HG02678 (cell line): ENCODE measurements around the gene DAG1.
A peak's percentile ranks its signal among the peaks of the same experiment; 100 is the strongest.
"Not testable (repeated sequence)": the region's sequence is repeated elsewhere in the genome, so short reads cannot be mapped to it uniquely, and the experiment has no call there.

Source experiments
- ATAC-seq: cut with Tn5 transposase; IDR thresholded peaks from one replicate; pipeline ENCODE4 v1.9.1; 2021; ENCODE audit warnings: mild to moderate bottlenecking, moderate library complexity; ENCODE audit not compliant: unreplicated experiment

DAG1 gene

GRCh38 chr3:49469037-49469935 is 781 bp upstream of the DAG1 start:
- ATAC-seq: no peak

- peak; percentile 20 for ATAC-seq
Observed at GRCh38 chr3:49470714-49471420, 800 bp downstream of the DAG1 start.

GRCh38 chr3:49471856-49472495 is 1.9 kb downstream of the DAG1 start:
- ATAC-seq: no peak

GRCh38 chr3:49476563-49476962 is 6.5 kb downstream of the DAG1 start:
- ATAC-seq: no peak

- ATAC-seq: no peak
Observed at GRCh38 chr3:49482766-49483165, 12.7 kb downstream of the DAG1 start.

- ATAC-seq: no peak
Observed at GRCh38 chr3:49484471-49484870, 14.4 kb downstream of the DAG1 start.

GRCh38 chr3:49489247-49489646 is 19.2 kb downstream of the DAG1 start:
- no peak for ATAC-seq

GRCh38 chr3:49492969-49493368 is 22.9 kb downstream of the DAG1 start:
- no peak for ATAC-seq

GRCh38 chr3:49493901-49494300 is 23.8 kb downstream of the DAG1 start:
- ATAC-seq: no peak

GRCh38 chr3:49495023-49495422 is 25.0 kb downstream of the DAG1 start:
- ATAC-seq: no peak

GRCh38 chr3:49496845-49497244 is 26.8 kb downstream of the DAG1 start:
- ATAC-seq: not testable (repeated sequence)

GRCh38 chr3:49497606-49498005 is 27.5 kb downstream of the DAG1 start:
- ATAC-seq: no peak

- no peak for ATAC-seq
Observed at GRCh38 chr3:49498239-49498638, 28.2 kb downstream of the DAG1 start.

GRCh38 chr3:49498648-49499047 is 28.6 kb downstream of the DAG1 start:
- no peak for ATAC-seq

- no peak for ATAC-seq
Observed at GRCh38 chr3:49500205-49500731, 30.2 kb downstream of the DAG1 start.

- no peak for ATAC-seq
Observed at GRCh38 chr3:49500732-49501609, 30.9 kb downstream of the DAG1 start.

GRCh38 chr3:49501842-49502241 is 31.8 kb downstream of the DAG1 start:
- no peak for ATAC-seq

- no peak for ATAC-seq
Observed at GRCh38 chr3:49506906-49507305, 36.8 kb downstream of the DAG1 start.

- ATAC-seq: no peak
Observed at GRCh38 chr3:49509028-49509561, 39.0 kb downstream of the DAG1 start.

- no peak for ATAC-seq
Observed at GRCh38 chr3:49511639-49512038, 41.6 kb downstream of the DAG1 start.
